CD14-positive monocyte (primary cell): Measurements from ENCODE around the gene ZSWIM9. TPM values are rescaled to one million over a fixed set of nuclear protein-coding genes. Genes with fewer than 3 reads are reported as not detected.

Experiments
- DNase-seq, 3 donors: peaks; one replicate each; pipeline ENCODE4 v3.0.0-alpha.2; 2011 to 2022
- H2AFZ ChIP-seq: 2 replicates; pipeline ENCODE4 v1.6.0; 2012; ENCODE audit warnings: mild to moderate bottlenecking, low read depth, low read length, inconsistent platforms; ENCODE audit not compliant: insufficient read depth, poor library complexity, severe bottlenecking
- H3K27ac ChIP-seq, 2 donors: 1 replicate in 1 of 2; 2 replicates in 1 of 2; pipeline ENCODE4 v1.5.1; 2012 to 2013; ENCODE audit warnings: low read length in 2 of 2, control low read depth in 1 of 2, inconsistent platforms in 1 of 2, low read depth in 1 of 2, mild to moderate bottlenecking in 1 of 2
- H3K27me3 ChIP-seq, 2 donors: one replicate each; pipeline versions ENCODE4 v1.6.0 to v1.6.1; 2011 to 2013; ENCODE audit warnings: low read length in 2 of 2; ENCODE audit not compliant: control insufficient read depth in 2 of 2, insufficient read depth in 2 of 2
- H3K36me3 ChIP-seq, 2 donors: replicated peaks in 1 of 2; 1 replicate in 1 of 2; 2 replicates in 1 of 2; pipeline versions ENCODE4 v1.5.1 to v1.6.1; 2012 to 2013; ENCODE audit warnings: low read length in 2 of 2, control low read depth in 1 of 2, inconsistent platforms in 1 of 2, mild to moderate bottlenecking in 1 of 2; ENCODE audit not compliant: insufficient read depth in 2 of 2, control insufficient read depth in 1 of 2
- H3K4me1 ChIP-seq, 2 donors: 1 replicate in 1 of 2; 2 replicates in 1 of 2; pipeline versions ENCODE4 v1.5.1 to v1.6.1; 2012 to 2013; ENCODE audit warnings: low read length in 2 of 2, control low read depth in 1 of 2, inconsistent platforms in 1 of 2, mild to moderate bottlenecking in 1 of 2, moderate library complexity in 1 of 2; ENCODE audit not compliant: insufficient read depth in 2 of 2, control insufficient read depth in 1 of 2
- H3K4me2 ChIP-seq: replicated peaks from 2 replicates; pipeline ENCODE3; 2012; ENCODE audit warnings: low read length, moderate library complexity, mild to moderate bottlenecking; ENCODE audit not compliant: poor library complexity, severe bottlenecking; ENCODE audit errors: extremely low read depth
- H3K4me3 ChIP-seq, 3 experiments: fragments of 200-600 bp in 1 of 3; sonication (generic) in 1 of 3; replicated peaks in 1 of 3; 1 replicate in 2 of 3; 2 replicates in 1 of 3; pipeline ENCODE4 v1.5.1; 2011 to 2013; ENCODE audit warnings: low read length in 3 of 3, mild to moderate bottlenecking in 3 of 3, control low read depth in 2 of 3, low read depth in 2 of 3, inconsistent platforms in 1 of 3, moderate library complexity in 1 of 3
- H3K79me2 ChIP-seq: 2 replicates; pipeline ENCODE4 v1.6.0; 2012; ENCODE audit warnings: mild to moderate bottlenecking, control low read depth, inconsistent platforms, low read length, moderate library complexity; ENCODE audit not compliant: insufficient read depth
- H3K9ac ChIP-seq: 2 replicates; pipeline ENCODE4 v1.6.0; 2017; ENCODE audit warnings: low read length, mild to moderate bottlenecking; ENCODE audit not compliant: insufficient read depth, poor library complexity, severe bottlenecking
- H3K9me3 ChIP-seq, 2 donors: replicated peaks in 1 of 2; 1 replicate in 1 of 2; 2 replicates in 1 of 2; pipeline versions ENCODE4 v1.5.1 to v1.6.1; 2012 to 2013; ENCODE audit warnings: low read length in 2 of 2, control low read depth in 1 of 2; ENCODE audit not compliant: control insufficient read depth in 1 of 2, insufficient read depth in 1 of 2
- H4K20me1 ChIP-seq: 2 replicates; pipeline ENCODE4 v1.6.0; 2012; ENCODE audit warnings: mild to moderate bottlenecking, low read length, control low read depth, moderate library complexity; ENCODE audit not compliant: insufficient read depth
- H3K27ac Mint-ChIP-seq, 7 donors: one replicate each; pipeline ENCODE4 v1.8.0; 2020; ENCODE audit warnings: mild to moderate bottlenecking in 7 of 7, mixed read lengths in 7 of 7, moderate library complexity in 6 of 7, inconsistent platforms in 2 of 7
- H3K27me3 Mint-ChIP-seq, 3 donors: one replicate each; pipeline ENCODE4 v1.8.0; 2021 to 2022; ENCODE audit warnings: low read depth in 3 of 3, mild to moderate bottlenecking in 3 of 3, mixed read lengths in 3 of 3, moderate library complexity in 3 of 3, inconsistent platforms in 1 of 3
- H3K36me3 Mint-ChIP-seq, 2 donors: one replicate each; pipeline ENCODE4 v1.8.0; 2020; ENCODE audit warnings: mixed read lengths in 2 of 2, inconsistent platforms in 1 of 2, mild to moderate bottlenecking in 1 of 2
- H3K4me1 Mint-ChIP-seq: one replicate; pipeline ENCODE4 v1.8.0; 2020; ENCODE audit warnings: mild to moderate bottlenecking, mixed read lengths
- H3K4me3 Mint-ChIP-seq, 2 donors: one replicate each; pipeline ENCODE4 v1.8.0; 2020; ENCODE audit warnings: mild to moderate bottlenecking in 2 of 2, mixed read lengths in 2 of 2, moderate library complexity in 1 of 2
- H3K9me3 Mint-ChIP-seq, 7 donors: one replicate each; pipeline ENCODE4 v1.8.0; 2020 to 2022; ENCODE audit warnings: mixed read lengths in 7 of 7, mild to moderate bottlenecking in 6 of 7, moderate library complexity in 6 of 7, inconsistent platforms in 2 of 7
- CTCF ChIP-seq: fragments of 200-600 bp; IDR thresholded peaks from one replicate; pipeline ENCODE4 v1.8.0; 2022; ENCODE audit warnings: antibody characterized with exemption, mild to moderate bottlenecking
- WGBS: methylation state at CpG from one replicate; pipeline ENCODE4 v1.1.5; 2013; ENCODE audit warnings: missing lambda C conversion rate; ENCODE audit not compliant: insufficient coverage; 5-methylcytosine and 5-hydroxymethylcytosine counted together
- intact Hi-C, 2 donors: fragments of 100-400 bp; cut with micrococcal nuclease; formaldehyde crosslinking; loops; one replicate each; pipeline versions ENCODE4 v1.15.0 to v1.15.1; 2023
- polyA minus RNA-seq: library from RNA; depleted of rRNA, polyadenylated mRNA; stranded (reverse); fragments of >200 nt; gene quantifications from 2 replicates; pipeline ENCODE4 v1.2.3, GENCODE V29; 2012
- polyA plus RNA-seq, 3 donors: library from polyadenylated mRNA; depleted of rRNA in 1 of 3; unstranded in 2 of 3; stranded (reverse) in 1 of 3; fragments of 300-500 nt in 2 of 3; fragments of >200 nt in 1 of 3; fragmentation: Illumina TruSeq in 2 of 3; gene quantifications; 1 replicate in 2 of 3; 2 replicates in 1 of 3; pipeline ENCODE4 v1.2.3, GENCODE V29; 2012 to 2021
- total RNA-seq, 12 experiments: library from RNA in 1 of 12; stranded (reverse) in 1 of 12; fragments of 120-200 nt in 1 of 12; gene quantifications; one replicate each; pipeline ENCODE4 v1.2.4 and lab custom pipeline; 2013 to 2026; ENCODE audit warnings: mixed read lengths in 6 of 12, inconsistent platforms in 1 of 12

Gene ZSWIM9
- total RNA-seq (2013) = 0.54 TPM
- polyA plus RNA-seq (1 to 10 TPM in 1 of 3 donors, under 1 TPM in 2; 0.28 to 2.5 (median 0.97) TPM), polyA minus RNA-seq (1.9 and 3.1 TPM in 2 replicates), total RNA-seq (lab: John Stamatoyannopoulos, UW) (0.08 to 1.5 (median 0.63) reads per million in 11 experiments)

- Histone ChIP-seq H3K9ac (peak within 1 kb of the TSS; percentile 75), H3K79me2 (peaks cover 40% of the 10 kb centered on the region), H3K4me2 (peak within 1 kb of the TSS; percentile 99), H4K20me1 (no peaks in the 10 kb centered on the region), H3K4me1 (peaks cover 14 to 23% of the 10 kb centered on the region in 2 donors), H3K27me3 (no peaks in the 10 kb centered on the region), H3K27ac (peak within 1 kb of the TSS; percentile 73 to 81), H3K36me3 (peaks cover 11 to 19% of the 10 kb centered on the region in 2 donors), H2AFZ (peak within 1 kb of the TSS; percentile 96), H3K9me3 (no peaks in the 10 kb centered on the region), H3K4me3 (peak within 1 kb of the TSS; percentile 72 to 97 (median 91))
- Mint-ChIP-seq H3K4me1 (peaks cover 26% of the 10 kb centered on the region), H3K27ac (peak within 1 kb of the TSS; percentile 95 to 100 (median 99)), H3K4me3 (peak within 1 kb of the TSS; percentile 97 to 100), H3K27me3 (no peaks in the 10 kb centered on the region), H3K36me3 (peaks cover 18 to 22% of the 10 kb centered on the region in 2 donors), H3K9me3 (peaks cover 0 to 3% (median 0%) of the 10 kb centered on the region in 7 donors)
- TF ChIP-seq CTCF = peak; percentile 20
- under 1% methylated on average over 79 of the region's 82 CpGs for WGBS
- DNase-seq = peak; percentile 84 to 86 (median 85)
- intact Hi-C loops = no loop called here
These were observed at the start of gene ZSWIM9, which contains the start of gene LIG1 for GRCh38 chr19:48169939-48170803. TSS of gene ZSWIM9 (plus strand) at chr19:48170680. CDS start at chr19:48171803, 1,123 bp downstream. TSS of gene LIG1 (minus strand) at chr19:48170344. CDS start at chr19:48165566, 4,778 bp downstream.

- H3K27me3 ChIP-seq = no peaks in the 10 kb centered on the region
- Mint-ChIP-seq H3K36me3 (peaks cover 47 to 76% of the 10 kb centered on the region in 2 donors), H3K27ac (peak overlapping the region in 1 of 7 donors; percentile 23), H3K4me1 (peaks cover 9% of the 10 kb centered on the region), H3K4me3 (no peak overlapping the region), H3K27me3 (peaks cover 0 to 1% (median 0%) of the 10 kb centered on the region in 3 donors), H3K9me3 (peaks cover 0 to 3% (median 0%) of the 10 kb centered on the region in 7 donors)
- 59% methylated on average over 6 of the region's 14 CpGs for WGBS
- H3K9me3 ChIP-seq = no peaks in the 10 kb centered on the region
- no peak overlapping the region for H3K27ac ChIP-seq
- intact Hi-C loops = no loop called here
- peaks cover 0 to 7% of the 10 kb centered on the region in 2 donors for H3K4me1 ChIP-seq
- DNase-seq = no peak
- no peak overlapping the region for H3K4me2 ChIP-seq
- no peak overlapping the region for H3K9ac ChIP-seq
- no peak overlapping the region for H2AFZ ChIP-seq
- TF ChIP-seq CTCF = no peak
- peaks cover 13 to 45% of the 10 kb centered on the region in 2 donors for H3K36me3 ChIP-seq
- H4K20me1 ChIP-seq = no peaks in the 10 kb centered on the region
- H3K79me2 ChIP-seq = no peaks in the 10 kb centered on the region
- H3K4me3 ChIP-seq = no peak overlapping the region
These were observed 49.4 kb upstream of the ZSWIM9 start for GRCh38 chr19:48121066-48121465.
